ENCODE results near the gene LTA. TPM values are rescaled to one million over a fixed set of nuclear protein-coding genes. Genes with fewer than 3 reads are reported as not detected.

The LTA gene
- total and polyA plus RNA-seq, 12 donors, result 0.06 to 0.86 (median 0.29) TPM; not detected in 8

DNA sequence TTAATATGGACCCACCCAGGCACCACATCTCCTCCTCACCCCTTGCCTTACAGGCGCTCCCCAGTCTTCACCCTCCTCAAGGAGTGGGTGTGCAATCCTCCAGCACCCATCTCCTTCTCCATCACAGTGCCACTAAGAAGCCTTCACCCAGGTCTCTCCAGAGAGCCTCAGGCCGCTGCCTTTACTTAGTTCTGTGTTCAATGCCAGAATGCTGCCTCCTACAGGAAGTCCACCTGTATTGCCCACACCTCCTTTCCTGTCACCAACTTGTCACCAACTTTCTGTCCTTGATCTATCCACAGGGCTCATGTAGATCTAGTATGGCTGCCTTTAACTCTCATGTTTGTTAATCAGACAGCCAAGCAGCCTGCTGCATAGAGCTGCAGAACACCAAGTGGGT is 13.4 kb downstream of the LTA start:
- TF ChIP-seq, protein P1, sequence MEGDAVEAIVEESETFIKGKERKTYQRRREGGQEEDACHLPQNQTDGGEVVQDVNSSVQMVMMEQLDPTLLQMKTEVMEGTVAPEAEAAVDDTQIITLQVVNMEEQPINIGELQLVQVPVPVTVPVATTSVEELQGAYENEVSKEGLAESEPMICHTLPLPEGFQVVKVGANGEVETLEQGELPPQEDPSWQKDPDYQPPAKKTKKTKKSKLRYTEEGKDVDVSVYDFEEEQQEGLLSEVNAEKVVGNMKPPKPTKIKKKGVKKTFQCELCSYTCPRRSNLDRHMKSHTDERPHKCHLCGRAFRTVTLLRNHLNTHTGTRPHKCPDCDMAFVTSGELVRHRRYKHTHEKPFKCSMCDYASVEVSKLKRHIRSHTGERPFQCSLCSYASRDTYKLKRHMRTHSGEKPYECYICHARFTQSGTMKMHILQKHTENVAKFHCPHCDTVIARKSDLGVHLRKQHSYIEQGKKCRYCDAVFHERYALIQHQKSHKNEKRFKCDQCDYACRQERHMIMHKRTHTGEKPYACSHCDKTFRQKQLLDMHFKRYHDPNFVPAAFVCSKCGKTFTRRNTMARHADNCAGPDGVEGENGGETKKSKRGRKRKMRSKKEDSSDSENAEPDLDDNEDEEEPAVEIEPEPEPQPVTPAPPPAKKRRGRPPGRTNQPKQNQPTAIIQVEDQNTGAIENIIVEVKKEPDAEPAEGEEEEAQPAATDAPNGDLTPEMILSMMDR (IDR thresholded peaks at IDR 0.05), result peak in 4 of 9 donors; percentile 7 to 42 (median 10)
- ATAC-seq (no peak), DNase-seq (no peak)
- peak overlapping the region in 6 of 10 donors; percentile 22 to 94 (median 44) for H3K27ac ChIP-seq
- H3K27me3 ChIP-seq, result peaks cover 0 to 9% (median 0%) of the 10 kb centered on the region in 7 donors
- intact Hi-C loops (cut with DNase I), result no loop called here
- H3K4me3 ChIP-seq, result peak overlapping the region in 1 of 10 donors; percentile 51
- H3K9me3 ChIP-seq, result no peaks in the 10 kb centered on the region
- WGBS, 2 donors, result 64 to 77% methylated on average over 2 of the region's 2 CpGs
- peaks cover 0 to 76% (median 15%) of the 10 kb centered on the region in 9 donors for H3K4me1 ChIP-seq
- peaks cover 0 to 8% (median 0%) of the 10 kb centered on the region in 9 donors for H3K36me3 ChIP-seq

- peaks cover 0 to 9% (median 0%) of the 10 kb centered on the region in 7 donors for H3K27me3 ChIP-seq
- ATAC-seq (peak in 7 of 8 donors; percentile 7 to 56 (median 32)), DNase-seq (no peak)
- 51 to 61% methylated on average over 1 of the region's 1 CpG for WGBS, 2 donors
- peaks cover 0 to 8% (median 0%) of the 10 kb centered on the region in 9 donors for H3K36me3 ChIP-seq
- H3K4me3 ChIP-seq, result peak within 1 kb of the TSS in 3 of 10 donors; percentile 11 to 51 (median 20)
- peak within 1 kb of the TSS in 6 of 10 donors; percentile 22 to 94 (median 44) for H3K27ac ChIP-seq
- H3K9me3 ChIP-seq, result no peaks in the 10 kb centered on the region
- peaks cover 0 to 74% (median 15%) of the 10 kb centered on the region in 9 donors for H3K4me1 ChIP-seq
- intact Hi-C loops (cut with DNase I), result no loop called here
- TF ChIP-seq, protein P1 (IDR thresholded peaks at IDR 0.05), result no peak
Measured at GRCh38 chr6:31586008-31586407, 13.9 kb downstream of the LTA start, which contains the start of gene LST1. TSS of gene LST1 (plus strand) at chr6:31586277. CDS start at chr6:31587300, 1,023 bp downstream.

DNA sequence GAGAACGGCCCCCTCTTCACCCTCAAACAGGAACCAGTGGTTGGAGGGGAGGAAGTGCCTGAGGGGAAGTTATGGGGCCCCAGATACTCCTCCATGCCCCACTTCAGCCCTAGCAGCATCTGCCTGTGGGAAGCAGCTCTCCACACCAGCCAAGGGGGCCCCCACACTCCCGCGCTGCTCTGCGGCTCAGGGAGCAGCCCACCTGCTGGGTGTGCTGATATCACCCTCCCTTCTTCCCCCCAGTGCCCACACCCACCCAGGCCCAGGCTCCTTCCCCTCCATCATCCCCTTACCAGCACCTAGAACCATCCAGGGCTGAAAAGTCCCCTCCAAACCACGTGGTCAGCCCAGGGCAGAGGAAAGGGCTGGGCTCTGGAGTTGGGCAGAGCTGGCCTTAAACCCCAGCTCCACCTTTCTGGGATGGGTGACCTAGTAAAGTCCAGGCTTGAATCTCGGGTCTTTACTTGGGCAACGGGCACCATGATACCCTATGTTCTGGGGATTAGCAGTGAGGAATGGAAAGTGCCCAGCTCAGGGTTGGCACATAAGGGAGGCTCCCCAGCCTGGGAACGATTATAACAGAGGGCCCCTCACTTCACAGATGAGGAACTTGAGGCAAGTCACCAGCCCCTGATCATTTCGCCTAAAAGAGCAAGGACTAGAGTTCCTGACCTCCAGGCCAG is 14.7 kb downstream of the LTA start:
- Histone ChIP-seq H3K36me3 (peaks cover 0 to 8% (median 0%) of the 10 kb centered on the region in 9 donors), H3K4me3 (peak overlapping the region in 3 of 10 donors; percentile 11 to 51 (median 20)), H3K4me1 (peaks cover 0 to 70% (median 11%) of the 10 kb centered on the region in 9 donors), H3K27me3 (peaks cover 0 to 9% (median 0%) of the 10 kb centered on the region in 7 donors), H3K27ac (peak overlapping the region in 5 of 10 donors; percentile 22 to 94 (median 44)), H3K9me3 (no peaks in the 10 kb centered on the region)
- TF ChIP-seq, protein P1 (IDR thresholded peaks at IDR 0.05), result no peak
- intact Hi-C loops (cut with DNase I), result no loop called here
- DNase-seq (no peak), ATAC-seq (peak; percentile 47 to 74 (median 56))
- 63% methylated on average over 9 of the region's 9 CpGs for WGBS, 2 donors

DNA sequence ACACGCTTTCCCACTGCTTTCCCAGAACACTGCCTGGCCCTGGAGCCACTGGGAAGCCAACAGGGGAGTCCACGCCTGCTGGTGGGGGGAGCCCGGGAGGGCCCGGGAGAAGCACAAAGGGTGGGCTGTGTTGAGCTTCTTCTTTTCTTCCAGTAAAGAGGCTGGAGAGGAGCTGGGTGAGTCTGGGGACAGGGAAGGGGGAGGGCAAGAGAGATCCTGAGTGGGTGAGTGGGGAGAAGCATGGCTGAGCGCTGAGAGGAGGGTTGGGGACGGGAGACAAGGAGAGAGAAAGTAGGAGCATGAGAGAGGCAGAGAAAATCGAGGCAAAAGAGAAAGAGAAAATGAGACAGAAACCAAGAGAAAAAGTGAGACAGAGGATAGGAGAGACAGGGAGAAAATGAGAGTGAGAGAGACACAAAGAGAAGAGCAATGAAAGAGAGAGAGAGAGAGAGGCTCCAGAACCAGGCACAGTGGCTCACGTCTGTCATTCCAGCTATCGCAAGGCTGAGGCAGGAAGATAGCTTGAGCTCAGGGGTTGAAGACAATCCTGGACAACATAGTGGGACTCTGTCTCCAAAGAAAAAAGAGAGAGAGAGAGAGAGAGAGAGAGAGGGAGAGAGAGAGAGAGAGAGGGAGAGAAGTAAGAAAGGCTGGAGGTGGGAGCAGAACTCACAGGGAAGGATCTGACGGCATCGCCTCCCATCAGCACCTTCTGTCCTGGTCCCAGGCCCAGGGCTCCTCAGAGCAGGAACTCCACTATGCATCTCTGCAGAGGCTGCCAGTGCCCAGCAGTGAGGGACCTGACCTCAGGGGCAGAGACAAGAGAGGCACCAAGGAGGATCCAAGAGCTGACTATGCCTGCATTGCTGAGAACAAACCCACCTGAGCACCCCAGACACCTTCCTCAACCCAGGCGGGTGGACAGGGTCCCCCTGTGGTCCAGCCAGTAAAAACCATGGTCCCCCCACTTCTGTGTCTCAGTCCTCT is 16.0 kb downstream of the LTA start:
- intact Hi-C loops (cut with DNase I), result no loop called here
- peak overlapping the region in 4 of 10 donors; percentile 0 to 51 (median 6) for H3K4me3 ChIP-seq
- peaks cover 0 to 57% (median 3%) of the 10 kb centered on the region in 9 donors for H3K4me1 ChIP-seq
- ATAC-seq, result no peak
- H3K36me3 ChIP-seq, result peaks cover 0 to 8% (median 0%) of the 10 kb centered on the region in 9 donors
- DNase-seq, result no peak
- no peaks in the 10 kb centered on the region for H3K9me3 ChIP-seq
- peaks cover 0 to 9% (median 0%) of the 10 kb centered on the region in 7 donors for H3K27me3 ChIP-seq
- TF ChIP-seq, protein P1 (IDR thresholded peaks at IDR 0.05), result no peak
- 70 to 73% methylated on average over 12 of the region's 12 CpGs for WGBS, 2 donors
- H3K27ac ChIP-seq, result peak overlapping the region in 3 of 10 donors; percentile 44 to 94 (median 67)
